CD4-positive, alpha-beta T cell treated with Interleukin-6 for 4 hours (primary cell): ENCODE measurements around the gene FLT1.

ENCODE experiments used
- DNase-seq: peaks from one replicate; pipeline ENCODE4 v3.0.0-alpha.2; 2020; ENCODE audit warnings: mixed read lengths

Gene FLT1

GRCh38 chr13:28338006-28338574 lies 156.8 kb downstream of the FLT1 start:
- DNase-seq: no peak

DNA sequence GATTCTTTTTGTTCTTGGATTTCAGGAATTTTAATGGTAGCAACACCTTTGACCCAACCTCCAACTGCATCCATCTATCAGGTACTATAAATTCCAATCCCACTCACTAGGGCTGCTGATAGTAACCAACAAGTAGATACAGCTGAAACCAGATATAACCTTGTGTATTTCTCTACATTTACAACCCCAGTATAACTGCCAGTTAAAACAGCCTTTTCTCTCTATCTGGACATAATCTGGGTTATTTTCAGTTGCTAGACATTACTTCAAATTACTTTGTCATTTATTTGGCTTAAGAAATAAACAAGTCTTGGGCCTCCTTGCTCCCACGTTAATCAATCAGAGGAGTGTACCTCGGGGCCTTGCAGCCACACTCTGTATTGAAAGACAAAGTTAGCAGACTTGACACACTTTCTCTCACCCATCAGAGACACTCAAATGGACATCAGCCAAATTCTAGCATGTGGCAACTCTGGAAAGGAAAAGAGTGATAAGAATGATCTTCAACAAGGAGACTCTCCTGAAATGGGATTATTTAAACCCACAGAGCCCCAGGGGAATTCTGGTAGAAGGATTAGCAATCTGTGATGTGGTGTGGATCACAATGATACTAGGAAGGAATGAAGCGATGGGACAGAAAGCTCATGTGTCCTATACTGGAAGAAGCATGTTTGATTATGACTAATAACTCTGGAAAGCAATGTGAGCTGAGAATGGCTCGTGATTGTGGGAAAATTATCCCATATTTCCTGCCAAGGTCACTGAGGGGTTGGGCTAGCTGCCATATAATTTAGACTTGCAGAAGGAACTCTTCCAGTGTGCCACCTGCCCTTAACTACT lies 157.5 kb downstream of the FLT1 start:
- DNase-seq: no peak

GRCh38 chr13:28336193-28336657 lies 158.7 kb downstream of the FLT1 start:
- no peak for DNase-seq

DNA sequence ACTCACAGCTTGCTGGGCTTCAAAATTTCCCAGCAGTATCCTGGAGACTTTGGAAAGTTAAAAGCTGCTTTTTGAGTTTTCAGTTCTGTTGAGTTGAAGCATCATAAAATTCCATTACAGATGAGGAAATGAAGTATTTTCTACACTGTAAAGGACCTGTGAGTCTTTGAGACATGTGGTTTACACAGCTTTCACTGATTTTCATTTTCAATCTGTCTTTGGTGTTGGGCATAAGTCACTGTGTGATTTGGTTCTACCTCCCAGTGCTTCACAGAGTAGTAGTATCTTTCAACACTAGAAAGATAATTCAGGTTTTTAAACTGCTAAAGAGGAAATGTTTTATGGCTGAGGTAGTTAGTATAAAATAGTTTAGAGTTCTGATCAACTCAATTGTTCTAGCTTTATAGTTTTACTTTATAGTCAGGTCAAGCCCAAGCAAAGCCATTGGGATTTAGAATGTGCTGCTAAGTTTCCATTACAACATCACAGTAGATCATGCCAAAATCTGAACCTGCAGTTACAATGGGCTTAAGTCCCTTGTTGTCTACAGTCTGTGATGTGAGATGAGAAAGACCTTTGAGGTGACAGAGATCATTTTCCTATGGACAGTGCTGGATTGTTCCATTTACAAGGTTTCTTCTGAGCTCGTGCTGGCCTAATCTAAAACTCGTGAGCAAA lies 161.6 kb downstream of the FLT1 start:
- no peak for DNase-seq

DNA sequence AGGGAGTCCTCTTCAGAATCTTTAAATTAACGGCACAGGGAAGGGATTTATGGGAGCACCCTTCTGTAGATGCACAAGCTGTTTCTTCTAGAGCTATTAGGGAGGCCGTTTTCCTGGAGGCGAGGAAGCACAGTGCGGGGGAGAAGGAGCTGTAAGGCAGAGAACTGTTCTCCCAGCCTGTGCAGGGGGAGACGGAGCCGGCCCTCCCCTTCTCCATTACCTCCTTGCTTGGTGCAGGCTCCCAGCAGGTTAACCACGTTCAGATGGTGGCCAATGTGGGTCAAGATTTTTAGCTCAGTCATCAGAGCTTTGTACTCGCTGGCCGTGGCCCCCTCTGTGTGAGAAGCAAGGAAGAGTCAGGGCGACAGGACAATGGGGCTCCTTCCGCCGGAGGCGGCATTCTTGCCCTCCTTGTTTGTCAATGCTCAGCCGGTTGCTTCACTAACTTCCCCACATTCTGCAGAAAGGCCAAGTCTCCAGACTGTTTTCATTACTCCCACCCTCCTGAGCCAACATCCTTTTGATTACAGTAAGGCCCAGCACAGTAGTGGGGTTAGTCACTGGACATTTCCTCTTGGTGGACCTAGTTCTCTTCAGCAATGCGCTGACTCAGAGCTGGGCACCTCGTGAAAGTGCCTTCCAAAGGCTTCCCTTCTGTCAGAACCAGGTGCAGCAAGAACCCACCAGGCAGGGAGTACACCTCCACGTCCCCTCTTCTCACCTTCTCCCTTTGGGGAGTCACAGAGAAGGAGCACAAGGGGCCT lies 165.4 kb downstream of the FLT1 start:
- DNase-seq: no peak

GRCh38 chr13:28328271-28328607 lies 166.7 kb downstream of the FLT1 start:
- DNase-seq: no peak

DNA sequence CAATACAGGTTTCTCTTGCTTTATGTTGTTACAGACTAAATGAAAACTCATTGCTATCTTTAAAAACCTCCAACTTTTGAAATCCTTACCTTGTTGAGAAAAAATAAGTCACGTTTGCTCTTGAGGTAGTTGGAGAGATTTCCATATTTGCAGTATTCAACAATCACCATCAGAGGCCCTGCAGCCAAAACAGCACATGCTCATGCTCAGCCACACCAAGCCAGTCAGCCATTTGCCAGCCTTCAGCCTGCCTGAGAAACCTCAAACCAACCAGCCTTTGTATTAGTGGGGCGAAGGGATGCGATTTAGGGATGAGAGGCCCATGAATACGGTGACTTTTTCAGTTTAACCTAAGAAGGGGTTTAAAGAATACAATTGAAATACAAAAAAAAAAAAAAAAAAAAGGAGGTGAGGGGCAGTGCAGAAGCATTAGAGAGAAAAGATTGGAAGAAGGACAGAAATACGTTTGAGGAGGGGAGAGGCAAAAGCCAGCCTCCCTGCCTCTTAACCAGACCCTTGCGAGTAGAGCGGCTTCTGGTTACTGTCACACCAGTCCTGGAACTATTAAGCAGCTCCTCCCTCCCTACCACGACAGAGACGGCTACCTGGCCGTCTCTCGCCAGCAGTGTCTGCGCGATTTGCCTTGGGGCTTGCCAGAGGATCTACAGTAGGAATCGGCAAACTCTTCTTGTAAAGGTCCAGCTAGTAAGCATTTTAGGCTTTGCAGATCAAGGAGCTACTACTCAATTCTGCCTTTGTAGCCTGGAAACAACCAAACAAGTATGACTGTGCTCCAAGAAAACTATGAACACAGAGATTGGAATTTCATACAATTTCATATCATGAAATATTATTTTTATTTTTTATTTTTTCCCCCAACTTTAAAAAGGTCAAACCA lies 167.3 kb downstream of the FLT1 start:
- DNase-seq: no peak

GRCh38 chr13:28326056-28326455 lies 168.9 kb downstream of the FLT1 start:
- no peak for DNase-seq

DNA sequence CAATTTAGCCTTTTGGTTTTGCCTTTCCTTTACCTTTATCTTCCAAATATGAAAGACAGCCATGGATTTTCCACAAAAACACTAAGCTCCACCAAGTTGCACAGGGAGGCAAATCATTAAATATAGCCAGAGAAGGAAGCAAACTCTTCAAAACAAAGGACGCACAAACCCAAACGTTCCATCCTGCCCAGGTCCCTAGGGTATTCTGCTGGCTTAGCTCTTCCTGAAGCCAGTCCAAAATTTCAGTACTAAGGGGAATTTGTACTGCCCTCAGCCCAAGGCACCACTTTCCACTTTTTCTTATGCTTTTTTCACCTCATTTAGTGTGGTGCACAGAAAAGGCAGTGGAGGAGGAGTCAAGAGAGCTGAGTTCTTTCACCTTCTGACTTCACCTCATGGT lies 169.9 kb downstream of the FLT1 start:
- no peak for DNase-seq

GRCh38 chr13:28324181-28324789 lies 170.6 kb downstream of the FLT1 start:
- DNase-seq: peak; percentile 55

GRCh38 chr13:28322256-28322905 lies 172.5 kb downstream of the FLT1 start:
- DNase-seq: no peak

GRCh38 chr13:28321756-28322155 lies 173.2 kb downstream of the FLT1 start:
- DNase-seq: no peak

DNA sequence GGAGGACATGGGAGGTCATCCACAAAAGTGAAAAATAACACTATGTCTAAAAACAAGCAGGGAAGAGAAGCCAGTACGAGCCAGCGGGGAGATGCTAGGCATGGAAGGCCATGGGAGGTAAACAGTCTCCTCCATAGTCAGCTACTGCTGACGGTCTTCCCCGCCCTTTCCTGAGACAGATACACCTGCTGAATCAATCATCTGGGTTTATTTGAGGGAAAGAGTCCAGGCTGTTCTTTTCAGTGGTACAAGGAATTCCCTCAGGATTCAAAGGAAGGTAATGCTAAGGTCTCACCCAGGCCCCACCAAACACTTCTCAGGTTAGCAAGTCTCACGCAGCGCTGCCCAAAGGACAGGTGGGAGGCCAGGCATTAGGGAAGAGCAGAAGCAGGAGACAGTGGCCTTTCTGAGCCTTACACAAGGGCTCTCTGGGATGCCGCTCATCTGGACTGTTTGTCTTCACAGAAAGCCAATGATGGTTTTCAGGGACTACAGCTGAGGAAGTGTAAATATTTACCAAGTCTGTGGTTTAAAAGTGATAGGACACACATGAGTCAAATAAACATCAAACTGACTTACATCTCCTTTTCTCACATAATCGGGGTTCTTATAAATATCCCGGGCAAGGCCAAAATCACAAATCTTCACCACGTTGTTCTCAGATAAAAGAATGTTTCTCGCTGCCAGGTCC lies 173.9 kb downstream of the FLT1 start:
- DNase-seq: no peak

DNA sequence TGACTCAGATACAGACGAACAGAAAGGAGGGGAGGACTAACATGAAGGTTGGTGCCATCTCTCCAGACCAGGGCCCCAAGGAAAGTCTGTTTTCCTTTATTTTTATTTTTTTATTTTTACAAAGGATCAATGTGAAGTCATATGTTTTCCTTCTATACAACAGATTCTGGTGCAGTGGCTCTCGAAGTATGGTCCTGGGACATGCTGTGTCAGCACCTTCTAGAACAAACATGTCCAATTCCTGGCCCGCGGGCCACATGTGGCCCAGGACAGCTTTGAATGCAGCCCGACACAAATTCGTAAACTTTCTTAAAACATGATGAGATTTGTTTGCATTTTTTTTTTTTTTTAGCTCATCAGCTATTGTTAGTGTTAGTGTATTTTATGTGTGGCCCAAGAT lies 174.7 kb downstream of the FLT1 start:
- no peak for DNase-seq

DNA sequence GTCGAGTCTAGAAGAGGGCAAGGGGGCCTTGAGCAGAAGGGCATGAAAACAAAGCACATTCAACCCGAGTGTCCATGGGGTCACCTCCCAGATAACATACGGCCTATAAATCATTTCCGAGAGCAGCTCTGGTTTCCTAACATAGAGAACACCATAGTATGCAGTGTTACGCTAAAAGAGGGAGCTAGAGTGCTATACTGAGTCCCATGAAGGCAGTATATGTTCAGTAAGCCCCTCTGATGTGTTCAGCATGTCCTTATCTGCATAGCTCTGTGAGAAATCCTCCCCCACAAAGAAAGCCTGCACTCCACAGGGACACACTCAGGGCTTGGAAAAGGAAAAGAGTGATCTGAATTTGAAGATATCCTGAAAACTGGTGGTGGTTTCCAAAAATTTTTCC lies 175.4 kb downstream of the FLT1 start:
- DNase-seq: no peak

DNA sequence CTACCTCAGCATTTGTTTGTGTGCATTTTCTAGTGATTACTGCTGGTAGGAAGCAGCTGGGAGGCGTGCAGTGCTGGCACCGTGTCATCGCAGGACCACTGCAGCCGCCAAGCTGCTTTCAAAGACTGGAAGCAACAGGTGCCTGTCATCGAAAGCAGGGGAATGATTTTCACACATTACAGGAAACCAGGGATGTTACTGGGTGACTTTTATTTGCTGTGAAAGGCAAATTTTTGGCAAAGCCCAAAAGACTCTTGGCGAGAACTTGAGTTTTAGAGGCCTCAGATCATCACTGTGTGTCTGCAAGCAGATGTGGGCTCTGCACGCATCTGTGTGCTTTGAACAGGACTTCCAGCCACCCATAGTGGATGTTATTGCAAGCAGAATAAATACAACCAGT lies 176.4 kb downstream of the FLT1 start:
- no peak for DNase-seq

GRCh38 chr13:28316836-28317235 lies 178.1 kb downstream of the FLT1 start:
- DNase-seq: no peak

- no peak for DNase-seq
These were observed 178.8 kb downstream of the FLT1 start for GRCh38 chr13:28316129-28316528.

DNA sequence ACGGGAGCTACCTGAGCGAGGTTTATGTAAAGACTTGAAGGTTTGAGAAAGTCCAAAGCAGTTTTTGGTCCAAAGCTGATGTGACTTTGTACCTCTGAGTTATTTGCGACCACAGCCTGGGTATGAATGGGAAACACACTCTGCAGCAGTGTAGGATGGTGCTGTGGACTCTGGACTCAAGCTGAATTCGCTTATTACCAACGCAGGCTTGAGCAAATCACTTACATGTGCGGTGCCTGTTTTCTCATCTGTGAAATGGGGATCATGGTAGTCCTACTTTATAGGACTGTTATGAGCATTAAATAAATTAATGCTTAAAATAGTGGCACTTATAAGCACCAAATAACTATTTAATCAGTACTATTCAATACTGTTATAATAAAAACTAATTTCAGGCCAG lies 180.0 kb downstream of the FLT1 start:
- no peak for DNase-seq

GRCh38 chr13:28313579-28313978 lies 181.3 kb downstream of the FLT1 start:
- DNase-seq: no peak

GRCh38 chr13:28306325-28306724 lies 188.6 kb downstream of the FLT1 start:
- DNase-seq: no peak
